Right kidney (tissue), 9 donors: ENCODE measurements around the gene CYP3A5.
A peak's percentile ranks its signal among the peaks of the same experiment; 100 is the strongest.
"Not testable (repeated sequence)": the region's sequence is repeated elsewhere in the genome, so short reads cannot be mapped to it uniquely, and the experiment has no call there.

Experiments used
- DNase-seq: peaks from one replicate; pipeline ENCODE4 v3.0.0-alpha.2; 2016
- long read RNA-seq, 8 donors: transcript quantifications; one replicate each; lab custom pipeline, GENCODE V29; 2026

The CYP3A5 gene
- long read RNA-seq, donor 1, partial matches to known transcripts: 0 of 3 reads
- long read RNA-seq, donor 1, other reads (novel, unspliced or antisense): 0 of 3 reads
- long read RNA-seq, donor 2, partial matches to known transcripts: 6 of 6 reads
- long read RNA-seq, donor 2, other reads (novel, unspliced or antisense): 0 of 6 reads
- long read RNA-seq, donor 3: 0 reads
- long read RNA-seq, donor 4, partial matches to known transcripts: 0 of 1 reads
- long read RNA-seq, donor 4, other reads (novel, unspliced or antisense): 0 of 1 reads
- long read RNA-seq, donor 5: 0 reads
- long read RNA-seq, donor 6, partial matches to known transcripts: 5 of 5 reads
- long read RNA-seq, donor 6, other reads (novel, unspliced or antisense): 0 of 5 reads
- long read RNA-seq, donor 7: 0 reads
- long read RNA-seq, donor 8, partial matches to known transcripts: 0 of 1 reads
- long read RNA-seq, donor 8, other reads (novel, unspliced or antisense): 0 of 1 reads

DNA sequence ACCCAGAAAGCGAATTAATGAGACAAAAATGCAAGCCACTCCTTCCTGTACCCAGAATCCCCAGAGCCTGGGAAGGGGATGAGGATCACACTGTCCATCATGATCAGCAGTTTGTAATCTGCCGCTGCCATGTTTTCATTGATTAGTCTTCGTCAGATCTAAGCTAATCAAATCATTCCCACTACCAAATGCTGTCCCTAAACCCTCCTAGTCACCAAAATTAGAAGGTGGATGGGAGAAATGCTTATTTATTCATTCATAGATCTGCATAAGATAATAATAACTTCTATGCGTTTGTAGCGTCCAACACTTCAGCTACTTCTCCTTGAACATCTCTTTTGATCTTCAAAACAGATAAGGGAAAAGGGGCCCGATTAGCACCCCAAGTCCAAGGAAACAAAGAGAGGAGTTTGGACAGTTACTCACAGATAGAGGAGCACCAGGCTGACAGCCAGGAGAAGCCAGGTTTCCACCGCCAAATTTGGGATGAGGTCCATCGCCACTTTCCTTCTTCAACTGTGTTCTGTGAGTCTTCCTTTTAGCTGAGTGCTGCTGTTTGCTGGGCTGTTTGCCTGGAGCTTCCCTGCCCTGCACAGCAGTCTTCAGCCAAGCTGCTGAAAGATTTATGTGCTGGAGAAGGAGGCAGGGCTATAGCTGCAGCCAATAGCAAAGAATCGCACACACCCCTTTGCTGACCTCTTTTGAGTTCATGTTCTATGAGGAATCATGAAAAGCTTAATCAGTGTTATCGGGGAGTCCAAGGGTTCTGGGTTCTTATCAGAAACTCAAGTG lies at the start of gene CYP3A5:
Gene CYP3A5 (minus strand): TSS at position 597 of the 792 bp plus-strand sequence. CDS start 100 bp downstream, at position 497.
- no peak for DNase-seq

DNA sequence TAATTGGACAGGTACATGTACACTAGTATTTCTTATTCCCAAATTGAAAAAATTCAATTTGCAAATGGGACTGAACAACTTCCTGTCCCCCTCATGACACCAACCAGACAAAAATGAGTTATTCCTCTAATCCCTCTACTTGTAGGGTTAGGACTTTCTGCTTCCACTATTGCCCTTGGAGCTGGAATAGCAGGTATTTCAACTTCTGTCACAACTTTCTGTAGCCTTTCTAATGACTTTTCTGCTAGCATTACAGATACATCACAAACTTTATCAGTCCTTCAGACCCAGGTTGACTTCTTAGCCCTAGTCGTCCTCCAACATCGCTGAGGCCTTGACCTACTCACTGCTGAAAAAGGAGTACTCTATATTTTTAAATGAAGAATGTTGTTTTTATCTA lies 48.8 kb upstream of the CYP3A5 start:
- no peak for DNase-seq

DNA sequence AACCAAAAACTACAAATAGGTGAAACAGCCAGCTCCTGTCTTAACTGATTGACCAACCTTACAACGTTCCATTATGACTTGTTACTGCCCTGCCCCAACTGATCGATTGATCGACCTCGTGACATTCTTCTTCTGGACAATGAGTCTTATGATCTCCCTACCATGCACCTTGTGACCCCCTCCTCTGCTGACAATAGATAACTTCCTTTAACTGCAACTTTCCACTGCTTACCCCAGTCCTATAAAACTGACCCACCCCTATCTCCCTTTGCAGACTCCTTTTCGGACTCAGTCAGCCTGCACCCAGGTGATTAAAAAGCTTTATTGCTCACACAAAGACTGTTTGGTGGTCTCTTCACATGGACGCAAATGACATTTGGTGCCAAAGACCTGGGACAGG lies 43.4 kb upstream of the CYP3A5 start:
- not testable (repeated sequence) for DNase-seq

GRCh38 chr7:99720800-99721595 lies 41.2 kb upstream of the CYP3A5 start:
- no peak for DNase-seq

DNA sequence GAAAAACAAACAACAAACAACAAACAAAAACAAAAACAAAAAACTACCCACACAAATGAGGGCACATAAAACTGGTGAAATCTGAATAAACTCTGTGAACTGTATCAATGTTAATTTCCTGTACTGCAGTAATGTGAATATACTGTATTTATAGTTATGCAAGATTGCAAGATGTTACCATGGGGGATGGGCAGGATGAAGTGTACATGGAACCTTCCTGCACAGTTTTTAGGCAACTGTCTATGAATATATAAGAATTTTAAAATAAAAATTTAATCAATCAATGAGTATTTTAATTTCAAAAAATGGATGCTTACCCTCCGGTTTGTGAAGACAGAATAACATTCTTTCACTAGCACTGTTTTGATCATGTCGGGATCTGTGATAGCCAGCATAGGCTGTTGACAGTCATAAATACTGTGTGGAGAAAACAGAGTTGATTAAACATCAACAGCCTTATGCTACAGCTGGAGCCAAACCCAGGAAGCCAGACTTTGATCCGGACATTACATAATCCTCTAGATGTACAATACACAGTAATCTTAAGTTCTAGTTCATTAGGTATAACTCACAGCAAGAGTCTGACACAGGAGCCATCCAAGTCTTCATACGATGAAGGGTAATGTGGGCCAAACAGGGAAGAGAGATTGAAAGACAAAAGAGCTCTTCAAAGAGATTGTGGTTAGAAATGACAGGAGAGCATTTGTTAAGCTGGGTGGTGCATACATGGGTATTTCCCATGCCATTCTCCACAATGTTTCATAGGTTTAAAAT lies 40.4 kb upstream of the CYP3A5 start:
- no peak for DNase-seq

DNA sequence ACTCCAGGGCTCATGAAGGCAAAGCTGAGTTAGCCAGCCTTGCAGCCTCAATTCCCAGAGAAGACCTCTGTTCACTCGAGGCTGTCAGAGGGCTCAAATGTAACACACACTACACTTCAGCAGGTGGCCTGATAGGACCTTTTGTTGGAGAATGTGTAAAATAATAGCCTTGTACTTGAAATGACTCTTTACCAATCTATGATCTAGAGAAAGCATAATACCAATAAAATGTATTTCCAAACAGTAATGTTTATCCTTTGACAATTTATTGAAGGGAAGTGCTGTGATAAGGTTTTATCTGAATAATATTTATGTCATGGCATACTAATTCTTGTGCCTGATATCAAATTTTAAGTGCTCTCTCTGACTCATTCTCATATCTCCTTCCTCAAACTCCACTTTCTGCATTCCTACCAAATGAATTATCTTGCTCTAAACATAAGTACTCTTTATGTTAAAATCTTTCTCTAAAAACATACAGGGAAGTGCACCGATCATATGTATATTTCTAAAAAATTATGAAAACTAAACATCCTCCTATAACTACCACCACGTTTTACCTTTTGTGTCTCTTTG lies 34.3 kb upstream of the CYP3A5 start:
- no peak for DNase-seq

DNA sequence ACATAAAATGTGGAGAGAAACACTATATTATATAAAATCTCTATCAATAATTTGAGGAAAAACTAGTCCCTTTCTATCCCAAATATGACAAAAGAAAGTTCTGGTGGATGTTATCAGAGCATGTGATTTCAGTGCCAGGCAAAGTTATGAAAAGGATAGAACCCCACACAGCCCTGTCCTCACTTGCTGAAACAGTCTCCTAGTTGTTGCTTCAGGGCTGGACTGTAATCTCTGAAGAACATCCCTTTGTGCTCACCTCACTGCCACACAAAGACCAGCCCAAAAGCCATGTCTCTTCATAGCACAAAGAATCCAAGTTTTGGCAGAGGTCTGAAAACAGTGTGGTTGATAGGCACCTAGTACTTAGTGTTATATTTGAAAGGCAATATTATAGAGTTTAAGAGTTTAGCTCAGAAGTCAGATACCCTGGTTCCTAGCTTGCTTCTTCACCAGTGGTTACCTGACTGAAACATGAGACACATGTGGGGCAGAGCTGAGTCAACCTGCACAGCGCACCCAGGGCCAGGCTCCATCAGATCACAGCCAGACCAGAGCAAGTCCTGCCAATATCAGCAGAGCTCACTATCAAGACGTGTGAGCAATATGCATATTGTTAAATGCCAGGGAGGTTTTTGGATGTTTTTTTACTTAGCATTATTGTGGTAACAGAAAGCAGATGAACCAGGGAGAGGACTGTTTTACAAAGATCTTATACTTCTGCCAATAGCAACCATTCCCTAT lies 30.2 kb upstream of the CYP3A5 start:
- DNase-seq: no peak

GRCh38 chr7:99709260-99709659 lies 29.5 kb upstream of the CYP3A5 start:
- no peak for DNase-seq

- no peak for DNase-seq
Measured at GRCh38 chr7:99707096-99707495, 27.3 kb upstream of the CYP3A5 start.

- DNase-seq: no peak
Measured at GRCh38 chr7:99699946-99700345, 20.1 kb upstream of the CYP3A5 start.

DNA sequence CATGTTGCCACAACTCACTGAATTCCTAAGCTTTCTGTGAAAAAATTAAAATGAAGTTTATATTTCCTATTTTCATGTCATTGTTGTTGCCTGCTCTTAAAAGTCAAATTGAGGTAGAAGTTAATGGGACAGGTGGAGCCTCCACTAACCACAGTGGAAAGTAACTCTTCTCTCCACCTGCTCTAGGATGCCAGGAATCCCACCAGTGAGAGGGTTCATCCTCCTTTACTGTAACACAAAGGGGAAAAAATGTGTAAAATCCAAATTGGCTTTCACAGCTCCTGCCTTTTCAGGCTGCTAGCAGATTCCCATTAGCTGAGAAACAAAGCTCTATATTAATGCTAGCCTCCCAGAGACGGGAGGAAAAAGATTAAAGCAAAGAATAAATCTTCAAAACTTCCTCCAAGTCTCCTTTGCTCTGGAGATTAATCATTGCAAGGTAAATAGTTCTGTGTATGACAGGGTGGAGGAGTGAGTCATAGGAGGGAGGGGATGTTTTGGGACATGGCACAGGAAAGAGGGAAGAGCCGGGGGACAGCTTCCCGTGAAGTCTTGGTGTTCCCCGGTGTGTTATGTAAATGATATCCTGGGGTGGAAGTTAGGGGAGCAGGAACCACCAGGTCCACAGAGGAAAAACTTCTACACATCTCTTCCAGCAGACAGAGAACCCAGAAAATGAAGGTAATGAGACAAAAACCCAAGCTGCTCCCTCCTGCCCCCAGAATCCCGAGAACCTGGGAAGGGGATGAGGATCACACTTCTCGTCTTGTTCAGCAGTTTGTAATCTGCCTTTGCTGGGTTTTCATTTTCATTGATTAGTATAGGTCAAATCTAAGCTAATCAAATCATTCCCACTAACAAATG lies 19.3 kb upstream of the CYP3A5 start:
- not testable (repeated sequence) for DNase-seq

DNA sequence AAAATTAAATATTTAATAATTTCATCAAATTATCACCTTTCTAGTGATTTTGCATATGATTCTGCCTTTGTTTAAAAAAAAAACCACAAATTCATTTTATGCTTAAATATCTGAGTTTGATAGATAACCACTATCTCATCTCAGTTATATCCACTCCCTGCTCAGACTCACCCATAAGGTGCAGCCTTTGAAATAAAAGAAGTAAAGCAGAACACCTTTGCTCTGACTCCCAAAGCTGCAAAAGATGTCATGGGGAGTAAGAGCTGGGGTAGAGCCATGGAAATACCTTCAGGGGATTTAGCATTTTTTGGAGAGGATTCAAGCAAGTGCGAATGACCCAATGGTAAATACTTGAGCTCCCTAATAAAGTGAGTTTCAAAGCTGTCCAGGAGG lies 15.1 kb upstream of the CYP3A5 start:
- DNase-seq: no peak

DNA sequence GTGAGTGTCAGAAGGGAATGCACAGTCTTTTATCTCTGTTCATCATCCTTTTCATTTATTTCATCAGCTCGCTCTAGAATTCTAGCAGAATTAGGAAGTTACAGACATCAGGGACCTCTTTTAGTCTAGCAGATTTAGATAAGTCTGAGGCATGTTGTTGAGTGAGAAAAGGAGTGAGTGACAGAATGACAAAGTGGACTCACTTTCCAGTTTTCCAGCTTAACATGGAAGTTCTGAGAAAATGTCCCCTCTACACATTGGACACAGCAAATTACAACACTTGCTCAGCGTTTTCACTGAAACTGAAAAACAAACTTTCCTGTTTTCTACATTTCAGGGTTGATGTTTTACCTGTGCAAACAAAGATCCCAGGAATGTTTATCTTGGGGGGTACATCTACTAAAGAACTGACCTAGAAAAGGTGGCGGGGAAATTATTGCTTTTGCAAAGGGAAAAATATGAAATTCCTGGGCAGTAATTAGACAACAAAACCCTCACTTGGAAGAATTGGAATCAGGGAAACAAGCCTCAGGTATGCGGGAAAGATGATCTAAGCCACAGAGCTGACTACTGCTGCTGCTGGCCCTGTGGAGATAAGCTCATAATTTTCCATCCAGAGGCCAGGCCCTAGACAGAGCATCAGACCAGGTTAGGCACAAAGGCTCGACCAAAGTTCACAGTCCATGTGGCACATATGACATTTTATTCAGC lies 14.6 kb upstream of the CYP3A5 start:
- DNase-seq: no peak

- DNase-seq: peak; percentile 37
Measured at GRCh38 chr7:99693427-99694200, 13.8 kb upstream of the CYP3A5 start.

GRCh38 chr7:99693100-99693426 lies 13.3 kb upstream of the CYP3A5 start:
- no peak for DNase-seq

GRCh38 chr7:99692563-99692962 lies 12.8 kb upstream of the CYP3A5 start:
- DNase-seq: not testable (repeated sequence)

DNA sequence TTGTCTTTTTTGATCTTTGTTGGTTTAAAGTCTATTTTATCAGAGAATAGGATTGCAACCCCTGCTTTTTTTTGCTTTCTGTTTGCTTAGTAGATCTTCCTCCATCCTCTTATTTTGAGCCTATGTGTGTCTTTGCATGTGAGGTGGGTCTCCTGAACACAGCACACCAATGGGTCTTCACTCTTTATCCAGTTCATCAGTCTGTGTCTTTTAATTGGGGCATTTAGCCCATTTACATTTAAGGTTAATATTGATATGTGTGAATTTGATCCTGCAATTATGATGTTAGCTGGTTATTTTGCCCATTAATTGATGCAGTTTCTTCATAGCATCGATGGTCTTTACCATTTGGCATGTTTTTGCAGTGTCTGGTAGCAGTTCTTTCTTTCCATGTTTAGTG lies 11.9 kb upstream of the CYP3A5 start:
- DNase-seq: not testable (repeated sequence)

DNA sequence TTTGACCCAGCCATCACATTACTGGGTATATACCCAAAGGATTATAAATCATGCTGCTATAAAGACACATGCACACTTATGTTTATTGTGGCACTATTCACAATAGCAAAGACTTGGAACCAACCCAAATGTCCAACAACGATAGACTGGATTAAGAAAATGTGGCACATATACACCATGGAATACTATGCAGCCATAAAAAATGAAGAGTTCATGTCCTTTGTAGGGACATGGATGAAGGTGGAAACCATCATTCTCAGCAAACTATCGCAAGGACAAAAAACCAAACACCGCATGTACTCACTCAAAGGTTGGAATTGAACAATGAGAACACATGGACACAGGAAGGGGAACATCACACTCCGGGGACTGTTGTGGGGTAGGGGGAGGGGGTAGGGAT lies 11.1 kb upstream of the CYP3A5 start:
- not testable (repeated sequence) for DNase-seq
